ENCODE results near the gene THOC1.

DNA sequence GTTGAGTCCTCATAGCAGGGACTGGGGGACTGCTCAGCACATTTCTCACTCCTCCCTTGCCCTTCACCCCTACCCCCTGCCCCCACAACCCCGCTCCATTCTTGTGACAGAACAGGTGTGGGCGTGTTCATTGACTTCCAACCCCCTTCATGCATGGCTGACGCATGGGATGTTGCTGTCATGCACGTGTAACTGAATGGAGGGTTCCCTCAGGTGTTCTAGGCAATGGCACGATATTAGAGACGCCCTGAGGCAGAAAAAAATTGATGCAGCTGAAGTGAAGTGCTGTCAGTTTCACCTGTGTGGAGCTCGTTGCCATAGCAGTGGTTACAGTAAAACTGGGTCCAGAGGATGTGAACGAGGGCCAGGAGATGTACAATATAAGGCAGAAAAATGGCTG is 6.5 kb upstream of the THOC1 start:
- TF ChIP-seq, protein P1, sequence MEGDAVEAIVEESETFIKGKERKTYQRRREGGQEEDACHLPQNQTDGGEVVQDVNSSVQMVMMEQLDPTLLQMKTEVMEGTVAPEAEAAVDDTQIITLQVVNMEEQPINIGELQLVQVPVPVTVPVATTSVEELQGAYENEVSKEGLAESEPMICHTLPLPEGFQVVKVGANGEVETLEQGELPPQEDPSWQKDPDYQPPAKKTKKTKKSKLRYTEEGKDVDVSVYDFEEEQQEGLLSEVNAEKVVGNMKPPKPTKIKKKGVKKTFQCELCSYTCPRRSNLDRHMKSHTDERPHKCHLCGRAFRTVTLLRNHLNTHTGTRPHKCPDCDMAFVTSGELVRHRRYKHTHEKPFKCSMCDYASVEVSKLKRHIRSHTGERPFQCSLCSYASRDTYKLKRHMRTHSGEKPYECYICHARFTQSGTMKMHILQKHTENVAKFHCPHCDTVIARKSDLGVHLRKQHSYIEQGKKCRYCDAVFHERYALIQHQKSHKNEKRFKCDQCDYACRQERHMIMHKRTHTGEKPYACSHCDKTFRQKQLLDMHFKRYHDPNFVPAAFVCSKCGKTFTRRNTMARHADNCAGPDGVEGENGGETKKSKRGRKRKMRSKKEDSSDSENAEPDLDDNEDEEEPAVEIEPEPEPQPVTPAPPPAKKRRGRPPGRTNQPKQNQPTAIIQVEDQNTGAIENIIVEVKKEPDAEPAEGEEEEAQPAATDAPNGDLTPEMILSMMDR (IDR thresholded peaks at IDR 0.05 in 8 of 11, conservative IDR thresholded peaks at IDR 0.05 in 3 of 11), result no peak
- TF ChIP-seq POLR2A (IDR thresholded peaks at IDR 0.05), result no peak

Measured in spleen (tissue), 7 donors.